Stimulated activated CD8-positive, alpha-beta memory T cell treated with anti-CD3 and anti-CD28 coated beads, Interleukin-4, amount 100 ng/mL, for 4 hours (primary cell): ENCODE measurements around the gene KRTAP3-3.

ENCODE experiments used
- DNase-seq, 2 donors: peaks; one replicate each; pipeline ENCODE4 v3.0.0-alpha.2; 2020; ENCODE audit warnings: low read depth in 2 of 2, low spot score in 1 of 2

The KRTAP3-3 gene

DNA sequence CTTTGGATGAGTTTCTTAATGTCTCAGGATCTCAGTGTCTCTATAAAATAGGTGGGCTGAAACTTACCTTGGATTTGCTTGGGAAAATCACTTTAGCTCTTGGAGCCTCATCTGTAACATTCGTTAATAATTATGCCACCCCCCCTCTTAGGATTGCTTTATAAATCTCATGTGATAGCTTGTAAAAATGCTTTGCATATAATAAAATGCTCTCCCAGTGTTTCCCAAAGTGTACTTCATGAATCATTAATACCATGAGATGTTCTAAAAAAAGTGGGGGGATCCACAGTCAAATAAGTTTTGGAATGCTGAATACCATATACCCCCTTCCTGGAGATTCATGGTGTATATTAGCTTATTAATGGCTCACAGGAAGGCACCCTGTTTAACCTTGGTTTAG, 32.4 kb downstream of the KRTAP3-3 start:
- no peak for DNase-seq

- no peak for DNase-seq
These were observed 33.8 kb downstream of the KRTAP3-3 start for GRCh38 chr17:40960144-40960543.

DNA sequence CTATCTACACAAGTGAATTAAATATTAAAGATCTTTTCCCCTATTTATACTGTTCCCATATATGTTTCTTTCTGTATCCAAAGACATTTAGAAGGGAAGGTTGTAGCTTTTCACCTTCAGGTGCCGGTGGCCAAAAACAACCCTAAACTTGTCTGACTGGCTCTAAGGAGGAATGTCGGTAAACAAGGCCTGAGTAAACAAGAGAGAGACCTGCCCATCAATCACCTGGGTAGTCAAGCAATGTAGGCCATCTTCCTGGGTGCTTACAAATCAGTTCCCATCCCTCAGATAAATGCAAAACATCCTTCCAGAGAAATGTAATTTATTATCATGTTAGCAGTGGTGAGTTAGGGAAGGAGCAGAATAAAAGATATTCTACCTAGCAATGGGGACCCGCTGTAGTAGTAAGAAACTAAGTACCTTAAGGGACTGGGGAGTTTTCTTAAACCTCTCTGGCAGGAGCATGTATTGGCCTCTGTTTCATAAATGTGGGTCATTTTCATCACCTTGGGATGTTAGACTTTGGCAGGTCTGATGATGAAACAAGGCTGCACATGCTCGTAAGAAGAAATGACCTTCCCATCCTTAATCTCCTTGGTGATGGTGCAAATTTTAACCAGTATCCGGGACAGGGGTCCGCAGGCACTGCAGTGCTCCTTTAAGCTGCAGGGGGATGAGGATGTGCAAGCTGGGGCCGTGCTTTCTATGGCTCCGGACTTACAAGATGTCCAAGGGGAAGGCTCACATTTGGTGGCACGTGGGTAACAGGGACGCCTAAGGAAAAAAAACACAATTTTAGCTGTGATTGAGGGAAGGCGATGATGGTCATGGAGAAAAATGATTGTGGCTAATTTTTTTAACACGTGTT, 35.6 kb downstream of the KRTAP3-3 start:
- DNase-seq: no peak

DNA sequence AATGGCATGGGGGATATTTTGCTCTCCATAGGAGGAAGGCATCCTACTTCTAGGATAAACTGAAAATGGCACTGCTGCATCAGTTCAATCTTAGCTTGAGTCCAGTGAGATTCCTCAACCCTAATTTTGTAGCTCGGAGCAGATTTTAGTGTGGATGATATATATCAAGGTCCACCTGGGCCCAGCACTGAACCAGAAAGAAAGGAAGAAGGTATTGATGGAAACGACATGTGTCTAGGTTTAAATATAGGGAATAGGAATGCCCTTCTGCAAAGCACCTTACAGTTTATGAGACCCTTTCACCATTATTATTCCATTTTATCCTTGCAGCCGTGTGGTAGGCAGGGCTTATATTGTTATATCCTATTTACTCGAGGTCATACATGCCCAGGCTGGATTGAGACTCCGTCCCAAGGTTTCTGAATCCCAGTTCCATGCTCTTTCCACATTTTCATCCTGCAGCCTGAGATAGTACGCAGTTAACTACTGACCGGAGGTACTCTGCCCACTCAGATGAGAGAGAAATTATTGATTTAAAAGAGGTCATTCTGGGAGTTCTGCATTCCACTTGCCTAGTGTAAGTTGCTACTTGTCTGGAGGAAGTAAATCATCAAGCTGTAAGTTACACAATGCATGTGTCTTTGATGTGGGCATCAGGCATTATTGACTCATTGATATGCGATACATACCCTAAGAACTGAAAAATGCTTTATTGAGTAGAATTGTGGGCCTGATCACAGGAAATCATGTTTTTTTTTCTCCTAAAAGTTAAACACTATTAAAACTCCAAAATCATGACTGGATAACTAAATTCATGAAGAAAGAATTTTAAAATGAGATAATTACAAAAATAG, 37.3 kb downstream of the KRTAP3-3 start:
- no peak for DNase-seq

- DNase-seq: no peak
These were observed 40.1 kb downstream of the KRTAP3-3 start for GRCh38 chr17:40953881-40954280.

DNA sequence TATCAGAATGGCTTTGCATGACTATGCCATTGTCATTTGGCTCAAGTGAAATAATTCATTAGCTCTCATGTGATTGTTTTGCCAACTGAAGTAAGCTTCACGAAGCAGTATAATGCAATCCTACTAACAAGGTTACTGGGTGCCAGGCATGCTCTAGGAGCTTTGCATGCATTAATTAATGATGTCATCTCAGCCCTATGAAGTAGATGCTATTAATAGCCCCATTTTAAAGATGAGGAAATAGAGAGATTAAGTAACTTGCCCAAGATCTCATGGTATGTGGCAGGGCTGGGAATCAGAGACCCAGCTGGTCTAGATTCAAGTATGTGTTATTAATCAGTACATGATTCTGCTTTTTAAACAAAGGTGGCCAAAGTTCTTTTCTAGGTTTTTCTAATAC, 41.3 kb downstream of the KRTAP3-3 start:
- DNase-seq: no peak

GRCh38 chr17:40952154-40952553, 41.8 kb downstream of the KRTAP3-3 start:
- no peak for DNase-seq

GRCh38 chr17:40951011-40951622, 42.8 kb downstream of the KRTAP3-3 start:
- DNase-seq: no peak

GRCh38 chr17:40950176-40950575, 43.8 kb downstream of the KRTAP3-3 start:
- DNase-seq: no peak

- DNase-seq: no peak
These were observed 44.5 kb downstream of the KRTAP3-3 start for GRCh38 chr17:40949418-40949817.

DNA sequence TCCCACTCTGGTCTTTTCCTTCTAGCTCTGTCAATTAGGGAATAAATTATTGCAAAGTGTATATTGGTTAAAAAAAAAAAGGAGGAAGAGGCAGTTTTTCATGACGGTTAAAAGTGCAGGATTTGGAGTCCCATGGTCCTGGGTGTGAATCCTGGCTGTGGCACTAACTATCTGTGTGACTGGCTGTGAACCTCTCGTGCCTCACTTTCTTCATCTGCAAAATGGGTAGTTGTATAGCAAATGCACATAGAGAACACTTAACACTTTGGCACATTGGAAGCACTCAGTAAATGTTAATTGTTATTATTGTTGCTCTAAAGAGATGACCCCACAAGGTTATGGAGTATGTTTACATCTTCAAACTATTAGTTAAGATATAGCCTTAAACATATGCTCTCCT, 46.0 kb downstream of the KRTAP3-3 start:
- DNase-seq: no peak

- no peak for DNase-seq
These were observed 48.5 kb downstream of the KRTAP3-3 start for GRCh38 chr17:40945414-40945813.

GRCh38 chr17:40944531-40944930, 49.4 kb downstream of the KRTAP3-3 start:
- DNase-seq: no peak
